ENCODE results near the gene SEM1. TPM values are rescaled to one million over a fixed set of nuclear protein-coding genes. Genes with fewer than 3 reads are reported as not detected.
"Not testable (repeated sequence)": the region's sequence is repeated elsewhere in the genome, so short reads cannot be mapped to it uniquely, and the experiment has no call there.

Gene SEM1
- total RNA-seq, 1 donor from 2014 or later = 60.4 TPM

- no peak overlapping the region for H3K27ac Mint-ChIP-seq (ENCODE audit: unreplicated experiment)
- DNase-seq (ENCODE audit: low spot score) = no peak
- H3K27me3 Mint-ChIP-seq (ENCODE audit: unreplicated experiment) = peaks cover 2% of the 10 kb centered on the region
- TF ChIP-seq CTCF (IDR thresholded peaks at IDR 0.05; ENCODE audit: unreplicated experiment) = no peak
- no peaks in the 10 kb centered on the region for H3K4me1 Mint-ChIP-seq (ENCODE audit: unreplicated experiment)
- no peaks in the 10 kb centered on the region for H3K9me3 Mint-ChIP-seq (ENCODE audit: unreplicated experiment)
- no peaks in the 10 kb centered on the region for H3K36me3 Mint-ChIP-seq (ENCODE audit: low read depth, unreplicated experiment)
- no peak overlapping the region for H3K4me3 Mint-ChIP-seq (ENCODE audit: unreplicated experiment)
Observed at GRCh38 chr7:96728139-96728538, 18.5 kb upstream of the SEM1 start.

GRCh38 chr7:96727534-96728088, 18.0 kb upstream of the SEM1 start:
- H3K27ac Mint-ChIP-seq (ENCODE audit: unreplicated experiment) = no peak overlapping the region
- DNase-seq (ENCODE audit: low spot score) = no peak
- H3K4me3 Mint-ChIP-seq (ENCODE audit: unreplicated experiment) = no peak overlapping the region
- H3K4me1 Mint-ChIP-seq (ENCODE audit: unreplicated experiment) = no peaks in the 10 kb centered on the region
- peaks cover 2% of the 10 kb centered on the region for H3K27me3 Mint-ChIP-seq (ENCODE audit: unreplicated experiment)
- no peak for TF ChIP-seq CTCF (IDR thresholded peaks at IDR 0.05; ENCODE audit: unreplicated experiment)
- no peaks in the 10 kb centered on the region for H3K9me3 Mint-ChIP-seq (ENCODE audit: unreplicated experiment)
- no peaks in the 10 kb centered on the region for H3K36me3 Mint-ChIP-seq (ENCODE audit: low read depth, unreplicated experiment)

GRCh38 chr7:96723622-96724021, 14.0 kb upstream of the SEM1 start:
- no peaks in the 10 kb centered on the region for H3K4me1 Mint-ChIP-seq (ENCODE audit: unreplicated experiment)
- DNase-seq (ENCODE audit: low spot score) = no peak
- H3K36me3 Mint-ChIP-seq (ENCODE audit: low read depth, unreplicated experiment) = no peaks in the 10 kb centered on the region
- H3K4me3 Mint-ChIP-seq (ENCODE audit: unreplicated experiment) = no peak overlapping the region
- H3K27ac Mint-ChIP-seq (ENCODE audit: unreplicated experiment) = no peak overlapping the region
- no peaks in the 10 kb centered on the region for H3K27me3 Mint-ChIP-seq (ENCODE audit: unreplicated experiment)
- H3K9me3 Mint-ChIP-seq (ENCODE audit: unreplicated experiment) = no peaks in the 10 kb centered on the region
- TF ChIP-seq CTCF (IDR thresholded peaks at IDR 0.05; ENCODE audit: unreplicated experiment) = no peak

- not testable (repeated sequence) for H3K4me3 Mint-ChIP-seq (ENCODE audit: unreplicated experiment); H3K27me3 Mint-ChIP-seq (ENCODE audit: unreplicated experiment); DNase-seq (ENCODE audit: low spot score); H3K9me3 Mint-ChIP-seq (ENCODE audit: unreplicated experiment); H3K4me1 Mint-ChIP-seq (ENCODE audit: unreplicated experiment); H3K27ac Mint-ChIP-seq (ENCODE audit: unreplicated experiment); H3K36me3 Mint-ChIP-seq (ENCODE audit: low read depth, unreplicated experiment)
Observed at GRCh38 chr7:96722928-96723327, 13.3 kb upstream of the SEM1 start.

GRCh38 chr7:96720843-96721242, 11.2 kb upstream of the SEM1 start:
- H3K27me3 Mint-ChIP-seq (ENCODE audit: unreplicated experiment) = no peaks in the 10 kb centered on the region
- H3K9me3 Mint-ChIP-seq (ENCODE audit: unreplicated experiment) = no peaks in the 10 kb centered on the region
- H3K4me3 Mint-ChIP-seq (ENCODE audit: unreplicated experiment) = no peak overlapping the region
- no peak overlapping the region for H3K27ac Mint-ChIP-seq (ENCODE audit: unreplicated experiment)
- TF ChIP-seq CTCF (IDR thresholded peaks at IDR 0.05; ENCODE audit: unreplicated experiment) = no peak
- H3K36me3 Mint-ChIP-seq (ENCODE audit: low read depth, unreplicated experiment) = no peaks in the 10 kb centered on the region
- H3K4me1 Mint-ChIP-seq (ENCODE audit: unreplicated experiment) = no peaks in the 10 kb centered on the region
- DNase-seq (ENCODE audit: low spot score) = no peak

All from endothelial cell (in vitro differentiated cells).